NCI-H2107 treated with DMSO at 0.1 percent for 48 hours (cell line): ENCODE measurements around the gene NIPA2.

Experiments
- DNase-seq: peaks from one replicate; lab custom pipeline; 2025; ENCODE audit not compliant: unreplicated experiment; lab: John Stamatoyannopoulos, UW

NIPA2 gene

DNA sequence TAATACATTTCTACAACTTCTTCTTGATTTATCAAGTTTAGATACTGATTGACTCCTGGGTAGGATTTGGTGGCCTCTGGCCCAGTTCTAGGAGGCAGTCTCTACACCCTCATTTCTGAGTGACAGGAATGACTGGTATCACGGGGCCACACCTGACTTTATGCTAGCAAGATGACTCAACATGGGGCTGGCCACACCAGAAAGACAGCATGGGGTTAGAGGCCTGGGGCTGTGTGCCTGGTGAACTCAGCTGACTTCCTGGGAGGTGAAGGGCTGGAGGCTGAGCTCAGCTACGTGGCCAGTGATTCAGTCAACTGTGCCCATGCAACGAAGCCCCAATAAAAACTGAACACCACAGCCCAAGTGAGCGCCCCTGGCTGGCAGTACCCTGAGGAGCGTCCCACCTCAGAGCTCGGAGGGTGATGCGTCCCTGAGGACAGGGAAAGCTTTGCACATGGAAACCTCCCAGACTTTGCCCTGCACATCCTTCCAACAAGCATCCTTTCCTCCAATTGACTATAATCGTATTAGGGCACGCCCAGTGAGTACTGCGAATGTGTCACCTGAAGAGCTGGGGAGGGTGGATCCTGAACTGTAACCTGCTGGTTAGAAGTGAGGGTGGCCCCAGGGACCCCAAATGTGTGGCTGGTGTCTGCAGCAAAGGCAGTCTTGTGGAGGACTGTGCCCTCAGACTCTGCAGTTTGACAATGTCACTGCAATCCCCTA lies 57.2 kb downstream of the NIPA2 start:
- DNase-seq: no peak

DNA sequence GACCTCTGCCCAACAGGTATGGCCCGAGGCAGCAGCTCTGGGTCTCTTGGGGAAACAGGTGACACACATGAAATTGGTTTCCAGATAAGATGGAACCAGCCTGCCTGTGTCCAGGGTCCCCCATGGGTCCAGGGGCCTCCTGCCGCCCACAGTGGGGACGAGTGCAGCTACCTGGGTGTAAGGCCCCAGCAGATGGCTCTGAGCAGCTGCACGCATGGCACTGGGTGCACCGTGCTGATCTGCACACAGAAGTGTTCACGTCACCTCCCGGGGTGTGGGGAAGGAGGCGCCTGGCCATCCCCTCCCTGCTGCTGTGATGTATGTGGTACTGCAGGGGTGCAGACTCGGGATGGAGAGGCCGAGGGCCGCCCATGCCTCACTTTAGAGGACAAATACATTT lies 63.6 kb downstream of the NIPA2 start:
- no peak for DNase-seq

DNA sequence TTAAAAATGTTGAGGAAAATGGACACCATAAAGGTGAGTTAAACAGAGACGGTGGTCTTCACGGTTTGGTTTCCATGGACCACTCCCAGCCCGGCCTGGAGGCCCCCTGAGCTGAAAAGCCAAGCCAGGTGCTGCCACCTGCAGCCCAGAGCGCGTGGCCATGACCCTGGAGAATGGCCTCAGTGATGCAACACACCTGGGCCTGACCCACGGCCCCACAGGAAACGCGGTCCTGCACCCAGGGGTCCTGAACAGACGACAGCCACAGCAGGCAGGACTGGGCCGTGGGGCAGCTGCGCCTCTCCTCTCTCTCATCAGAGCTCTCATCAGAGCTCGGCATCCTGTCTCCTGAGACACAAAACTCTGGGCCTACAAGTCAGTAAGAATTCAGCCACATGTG lies 64.1 kb downstream of the NIPA2 start:
- no peak for DNase-seq

DNA sequence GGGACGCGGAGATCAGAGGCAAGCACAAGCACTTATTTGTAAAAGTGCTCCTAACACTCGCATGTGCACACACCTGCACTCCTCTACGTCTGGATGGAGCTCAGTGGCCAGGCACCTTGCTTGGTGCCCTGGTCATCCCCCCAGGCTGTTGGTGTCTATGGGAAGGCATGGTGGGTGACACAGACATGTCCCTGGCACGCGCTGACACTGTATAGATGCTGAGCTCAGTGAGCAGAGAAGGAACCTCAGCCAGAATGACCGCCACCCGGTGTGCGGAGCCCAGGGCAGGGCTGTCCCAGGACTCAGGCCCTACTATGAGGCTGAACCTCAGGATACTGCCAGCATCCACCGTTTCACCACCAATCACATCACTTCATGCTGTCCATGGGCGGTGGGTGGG lies 64.5 kb downstream of the NIPA2 start:
- DNase-seq: no peak

DNA sequence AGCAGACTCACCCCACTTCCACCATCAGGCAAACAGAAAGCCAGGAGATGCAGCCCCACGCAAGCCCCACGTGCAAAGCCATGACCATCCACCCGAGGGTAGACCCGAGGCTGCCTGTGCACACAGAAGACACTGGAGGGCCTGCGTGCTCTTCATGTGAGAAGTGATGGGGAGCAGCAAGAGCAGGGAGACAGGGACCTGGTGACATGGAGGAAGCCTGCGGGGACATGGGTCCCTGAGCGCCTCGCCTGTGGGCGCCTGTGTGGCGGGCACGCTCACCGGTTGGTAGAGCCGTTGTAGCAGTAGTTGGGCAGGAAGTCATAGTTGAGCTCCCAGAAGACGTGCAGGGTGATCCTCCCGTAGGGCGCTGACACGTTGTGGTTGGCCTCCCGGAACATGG lies 65.0 kb downstream of the NIPA2 start:
- DNase-seq: no peak

DNA sequence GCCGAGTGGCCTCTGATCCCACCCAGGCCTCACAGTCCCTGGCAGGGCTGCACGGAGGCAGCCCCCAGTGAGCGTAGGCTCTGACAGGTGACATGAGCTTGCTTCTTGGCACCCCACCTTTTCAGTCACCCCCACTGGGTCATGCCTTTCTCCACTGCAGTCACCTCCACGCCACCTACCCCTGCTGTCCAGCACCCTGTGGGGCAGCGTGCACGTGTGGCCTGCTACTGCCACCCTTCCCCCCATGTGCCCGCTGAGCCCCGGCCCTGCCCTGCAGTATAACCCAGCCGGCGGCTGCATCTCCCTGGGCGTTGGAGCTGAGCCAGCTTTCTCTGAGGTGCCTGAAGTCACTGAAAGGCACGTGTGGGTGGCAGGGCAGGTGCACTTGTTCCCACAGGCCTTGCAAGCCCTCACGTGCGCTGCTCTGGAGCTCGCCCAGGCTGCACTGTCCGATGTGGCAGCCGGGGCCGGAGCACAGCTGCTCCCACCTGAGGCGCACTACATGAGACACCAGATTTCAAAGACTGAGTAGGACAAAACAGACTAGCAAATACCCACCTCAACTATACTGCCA lies 65.6 kb downstream of the NIPA2 start:
- DNase-seq: peak; percentile 53

DNA sequence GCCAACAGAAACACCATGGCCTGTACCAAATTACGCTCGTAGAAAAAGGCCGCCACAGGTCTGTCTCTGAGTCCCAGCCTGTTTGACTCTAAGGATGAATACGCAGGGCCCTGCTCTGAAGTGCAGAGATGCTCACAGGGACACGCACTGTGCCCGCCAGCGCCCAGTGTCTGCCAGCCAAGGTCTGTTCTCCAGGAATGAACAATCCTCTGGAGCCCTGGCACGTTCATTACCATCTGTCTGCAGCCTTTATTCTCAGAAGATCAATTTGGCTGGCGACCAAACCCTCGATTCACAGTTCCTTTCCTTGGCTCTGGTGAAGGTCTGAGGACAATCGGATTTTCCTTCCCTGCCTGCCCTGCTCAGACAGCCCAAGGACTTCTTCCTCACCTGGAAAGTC lies 66.3 kb downstream of the NIPA2 start:
- DNase-seq: peak; percentile 6

DNA sequence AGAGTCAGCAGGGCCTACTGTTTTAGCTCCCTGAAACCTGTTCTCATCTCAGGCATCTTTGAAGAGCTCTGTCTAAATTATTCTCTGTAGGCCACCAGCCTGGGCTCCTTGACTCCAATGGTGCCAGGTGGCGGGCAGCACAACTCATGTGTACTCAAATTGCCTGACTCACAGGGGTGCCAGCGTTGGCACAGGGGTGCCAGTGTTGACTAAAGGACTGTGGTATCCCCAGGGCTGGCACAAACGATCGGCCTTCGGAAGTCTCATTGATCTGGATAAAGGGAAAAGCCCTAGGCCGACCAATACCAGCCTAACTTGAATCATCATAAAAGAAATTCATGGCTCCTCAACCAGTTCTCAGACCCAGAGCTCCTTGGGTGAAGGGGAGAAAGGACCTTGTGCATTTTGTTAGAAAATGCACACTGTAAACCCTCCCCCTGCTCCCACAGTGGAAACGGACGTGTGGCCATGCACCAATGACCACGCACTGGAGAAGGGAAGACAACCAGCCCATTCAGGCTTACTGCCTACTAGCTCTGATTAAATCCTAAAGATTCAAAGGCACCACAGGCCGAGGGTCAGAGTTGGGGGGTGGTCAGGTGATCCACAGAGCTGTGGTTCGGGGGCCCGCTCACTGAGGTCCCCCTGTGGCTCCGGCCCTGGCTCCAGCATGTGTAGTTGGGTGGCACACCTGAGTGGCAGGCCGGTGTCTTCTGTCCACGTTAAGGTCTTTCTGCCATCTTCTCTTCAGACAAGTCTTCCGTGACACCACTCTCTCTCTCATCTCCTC lies 68.9 kb downstream of the NIPA2 start:
- DNase-seq: no peak

DNA sequence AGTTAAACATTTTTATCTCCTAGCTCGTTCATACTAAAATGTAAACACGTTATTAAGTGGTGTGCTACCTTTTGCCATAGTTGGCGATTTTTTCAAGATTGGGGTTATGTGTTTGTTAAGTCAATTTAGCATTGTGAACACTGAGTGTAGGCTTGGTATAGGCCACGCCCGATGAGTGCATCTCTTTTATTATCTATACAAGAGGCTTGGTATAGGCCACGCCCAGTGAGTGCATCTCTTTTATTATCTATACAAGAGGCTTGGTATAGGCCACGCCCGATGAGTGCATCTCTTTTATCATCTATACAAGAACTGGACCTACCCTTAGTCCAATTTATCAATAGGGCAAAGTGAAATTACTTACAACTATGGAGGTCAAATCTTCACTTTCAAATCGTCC lies 70.4 kb downstream of the NIPA2 start:
- no peak for DNase-seq

DNA sequence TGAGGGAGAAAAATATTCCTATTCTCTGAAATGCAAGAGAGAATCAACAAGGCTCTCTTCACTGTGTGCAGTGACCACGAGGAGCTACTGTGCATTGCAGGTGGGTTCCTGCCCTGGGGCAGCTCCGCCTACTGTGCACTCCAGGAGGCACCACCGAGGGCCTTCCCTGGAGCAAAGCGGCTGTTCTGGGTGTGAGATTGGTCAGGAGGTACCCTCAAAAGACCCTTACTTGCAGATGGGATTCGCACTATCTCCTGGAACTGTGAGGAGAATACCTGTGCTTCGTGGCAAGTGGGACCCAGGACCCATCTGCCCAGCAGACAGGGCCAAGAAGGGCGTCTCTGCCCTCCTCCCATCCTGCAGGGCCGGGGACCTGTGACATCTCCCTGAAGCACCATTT lies 72.8 kb downstream of the NIPA2 start:
- no peak for DNase-seq

DNA sequence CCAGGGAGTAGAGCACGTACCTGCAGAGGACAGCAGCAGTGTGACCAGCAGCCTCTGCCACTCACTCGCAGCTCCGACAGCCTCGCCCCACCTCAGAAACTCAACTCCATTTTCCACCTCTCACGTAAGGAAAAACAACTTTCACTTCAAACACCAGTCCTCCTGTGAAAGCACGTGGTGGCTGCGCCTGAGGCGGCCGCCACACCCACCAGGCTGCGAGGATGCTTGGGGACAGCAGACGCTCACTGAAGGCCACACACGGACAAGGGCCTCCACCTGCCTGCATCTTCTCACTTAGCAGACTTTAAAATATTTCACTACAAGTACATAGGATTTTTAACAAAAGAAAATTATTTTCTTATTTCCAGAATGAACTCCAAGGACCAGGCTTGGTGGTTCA lies 73.8 kb downstream of the NIPA2 start:
- DNase-seq: no peak

DNA sequence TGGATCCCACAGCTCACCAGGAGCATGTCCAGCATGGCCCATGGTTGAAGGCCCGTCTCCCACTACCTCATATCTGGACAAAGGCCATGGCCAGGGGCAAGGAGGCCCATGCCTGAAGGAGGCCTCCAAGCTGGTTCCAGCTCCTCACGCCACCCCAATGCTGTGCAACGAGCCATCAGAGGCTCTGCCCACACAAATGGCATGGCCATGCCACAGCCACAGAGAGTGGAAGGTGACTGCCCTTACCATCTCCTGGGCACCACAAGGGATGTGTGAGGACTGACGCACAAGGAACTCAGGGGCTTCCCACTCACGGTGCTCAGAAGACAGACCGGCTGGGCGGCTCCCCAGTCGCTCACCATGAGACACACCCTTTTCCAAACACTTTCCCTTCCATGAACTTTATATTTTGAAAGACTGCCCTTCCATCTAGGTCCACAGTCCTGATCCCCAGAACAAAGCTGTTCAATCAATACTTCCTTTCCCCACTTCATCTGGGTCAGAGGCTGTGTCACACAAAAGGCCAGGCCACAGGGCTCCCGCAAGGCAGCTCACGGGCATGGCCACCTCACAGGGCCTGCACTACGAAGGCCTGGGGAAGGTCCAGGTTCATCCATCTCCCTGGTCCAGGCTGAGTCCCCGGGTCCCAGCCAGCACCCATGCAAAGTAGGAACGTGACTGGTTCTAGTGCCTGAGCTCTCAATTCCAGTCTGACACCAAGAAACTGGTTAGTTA lies 75.3 kb downstream of the NIPA2 start:
- no peak for DNase-seq

DNA sequence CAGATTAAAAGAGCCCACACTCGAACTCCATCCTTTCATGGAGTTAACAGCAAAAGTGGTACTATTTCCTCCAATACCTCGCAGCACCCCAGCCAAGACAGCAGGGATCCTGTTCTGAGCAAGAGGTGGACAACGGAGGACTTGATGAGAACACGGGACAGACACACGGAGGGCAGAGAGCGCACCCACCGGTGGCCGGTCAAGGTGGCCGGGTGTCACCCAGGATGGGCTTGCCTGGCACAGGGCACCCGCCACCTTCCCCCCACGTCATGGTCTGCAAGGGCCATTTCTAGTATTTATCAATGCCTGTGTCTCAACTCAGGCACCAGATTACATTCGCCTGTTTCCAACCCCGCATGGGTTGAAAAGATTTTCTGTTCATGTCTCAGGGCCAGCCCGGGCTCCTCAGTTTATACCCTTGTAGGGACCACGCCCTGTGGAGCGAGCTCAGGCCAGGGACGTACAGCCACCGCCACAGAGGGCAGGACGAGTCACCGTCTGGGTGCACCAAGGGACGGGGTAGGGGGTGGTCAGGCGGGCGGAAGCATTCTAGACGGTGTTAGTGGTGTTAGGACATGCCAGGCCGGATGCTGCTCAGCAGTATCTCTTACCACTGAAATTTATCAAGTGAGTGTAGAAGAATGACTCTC lies 77.5 kb downstream of the NIPA2 start:
- DNase-seq: no peak

DNA sequence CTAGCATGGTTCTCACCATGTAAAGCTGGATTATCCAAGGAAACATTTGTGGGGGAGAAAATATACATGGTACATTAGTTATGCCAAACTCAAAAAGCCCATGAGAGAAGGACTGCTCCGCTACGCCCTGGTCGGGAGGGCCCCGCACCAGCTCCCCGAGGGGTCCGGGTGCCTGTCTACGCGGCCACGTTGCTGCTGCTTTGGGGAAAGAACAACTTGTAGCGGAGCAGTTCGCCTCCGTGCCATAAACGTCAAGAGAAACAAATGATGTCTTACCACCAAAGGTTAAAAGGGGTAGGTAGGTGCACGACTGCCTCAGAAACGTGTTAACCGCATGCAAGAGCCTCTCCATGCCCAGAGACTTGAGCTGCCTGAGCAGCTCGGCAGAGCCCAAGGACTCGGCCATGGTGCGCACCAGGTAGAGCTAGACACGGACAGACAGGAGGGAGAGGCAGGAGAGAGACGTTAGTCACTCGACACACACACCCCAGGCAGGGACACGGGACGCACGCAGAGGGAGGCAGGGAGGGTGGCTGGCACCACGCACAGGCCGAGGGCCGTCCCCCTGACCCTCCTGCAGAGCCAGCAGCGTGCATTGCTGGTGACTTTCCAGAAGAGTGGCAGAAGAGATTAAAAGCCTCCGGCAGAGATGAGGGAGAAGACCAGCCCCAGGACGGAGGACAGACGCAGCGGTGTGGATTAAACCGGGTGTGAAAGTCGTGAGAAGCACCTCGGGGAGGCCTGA lies 78.3 kb downstream of the NIPA2 start:
- DNase-seq: no peak

DNA sequence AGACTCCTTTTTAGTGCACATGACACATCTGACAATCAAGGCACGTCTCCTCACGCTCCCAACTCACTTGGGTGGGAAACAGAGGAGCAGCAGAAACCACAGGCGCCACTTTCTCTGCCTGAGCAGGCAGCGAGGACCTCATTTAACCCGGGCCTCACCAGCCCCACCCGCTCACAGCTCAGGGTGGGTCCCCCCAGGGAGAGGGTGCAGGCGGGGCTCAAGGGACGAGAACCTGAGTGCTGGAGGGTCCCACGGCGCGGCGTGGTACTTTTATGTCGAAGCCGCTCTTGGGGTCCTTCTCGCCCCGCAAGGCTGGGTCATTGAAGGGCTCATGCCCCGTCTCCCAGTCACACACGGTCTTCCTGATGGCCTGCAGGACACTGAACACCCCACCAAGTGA lies 79.1 kb downstream of the NIPA2 start:
- no peak for DNase-seq
